Umbilical cord (tissue), 2 donors: Measurements from ENCODE around the gene FZD2. TPM values are rescaled to one million over a fixed set of nuclear protein-coding genes. Genes with fewer than 3 reads are reported as not detected.

ENCODE experiments used
- DNase-seq: peaks from one replicate; pipeline ENCODE4 v3.0.0-alpha.2; 2015; ENCODE audit warnings: low spot score
- total RNA-seq: library from RNA; depleted of rRNA; stranded (reverse); fragments of >200 nt; gene quantifications from one replicate; pipeline ENCODE4 v1.2.3, GENCODE V29; 2014; ENCODE audit warnings: low replicate concordance; ENCODE audit not compliant: insufficient read depth

Gene FZD2
- total RNA-seq, 1 donor from 2014 or later, result 19.5 TPM

DNA sequence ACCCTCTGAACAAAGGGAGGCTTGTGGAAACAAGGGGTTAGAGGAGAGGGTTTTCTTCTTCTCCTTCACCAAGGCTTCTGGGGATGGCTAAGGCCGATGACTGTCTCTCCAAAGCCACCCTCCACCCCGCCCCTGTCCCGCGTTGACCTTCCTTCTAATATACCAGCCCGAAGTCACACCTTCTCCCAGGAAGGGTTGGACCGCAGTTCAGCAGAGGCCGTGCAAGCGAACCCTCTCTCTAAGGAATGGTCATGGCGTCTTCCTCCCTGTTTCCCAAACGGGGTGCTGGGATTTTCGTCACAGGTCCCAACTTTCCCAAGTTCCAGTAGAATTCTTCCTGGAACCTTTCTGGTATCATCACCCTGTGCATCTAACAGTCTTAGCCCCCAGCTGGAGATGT lies 49.4 kb downstream of the FZD2 start:
- DNase-seq, result no peak

DNA sequence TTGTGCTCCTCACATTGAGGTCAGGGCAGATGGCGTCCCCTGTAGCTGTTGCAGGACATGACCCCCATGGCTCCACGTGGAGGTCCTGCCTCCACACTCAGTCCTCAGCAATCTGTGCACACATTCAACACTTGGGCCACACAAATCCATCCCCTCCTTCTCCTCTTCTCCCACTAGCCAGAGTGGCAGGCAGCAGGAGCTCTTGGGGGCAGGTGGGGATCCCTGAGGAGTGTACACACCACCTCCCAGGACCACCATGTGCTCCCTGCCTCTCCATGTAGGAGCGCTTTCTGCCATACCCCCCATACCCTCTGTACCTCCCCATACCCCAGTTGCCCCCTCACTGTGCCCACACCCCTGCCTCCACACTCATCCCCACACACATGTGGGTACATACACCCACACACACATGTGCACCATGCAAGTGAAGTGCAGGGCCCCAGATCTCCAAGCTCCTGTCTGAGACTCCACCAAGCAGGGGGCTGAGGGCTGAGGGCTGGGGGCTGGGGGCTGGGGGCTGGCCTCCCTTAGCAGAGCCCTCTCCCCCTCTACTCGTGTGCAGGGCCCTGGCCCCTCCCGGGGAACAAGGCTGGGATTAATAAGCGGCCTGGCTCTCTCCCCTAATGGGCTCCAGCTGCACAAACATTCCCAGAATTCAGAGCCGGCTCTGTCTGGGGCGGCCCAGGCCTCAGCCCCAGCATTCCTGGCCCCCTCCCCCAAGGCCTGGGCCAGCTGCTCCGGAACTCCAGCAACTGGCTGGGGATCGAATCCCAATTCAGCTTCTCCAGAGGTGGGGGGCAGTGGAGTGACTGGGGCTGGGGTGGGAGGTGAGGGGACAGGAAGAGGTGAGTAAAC lies 50.8 kb downstream of the FZD2 start:
- peak; percentile 74 for DNase-seq

DNA sequence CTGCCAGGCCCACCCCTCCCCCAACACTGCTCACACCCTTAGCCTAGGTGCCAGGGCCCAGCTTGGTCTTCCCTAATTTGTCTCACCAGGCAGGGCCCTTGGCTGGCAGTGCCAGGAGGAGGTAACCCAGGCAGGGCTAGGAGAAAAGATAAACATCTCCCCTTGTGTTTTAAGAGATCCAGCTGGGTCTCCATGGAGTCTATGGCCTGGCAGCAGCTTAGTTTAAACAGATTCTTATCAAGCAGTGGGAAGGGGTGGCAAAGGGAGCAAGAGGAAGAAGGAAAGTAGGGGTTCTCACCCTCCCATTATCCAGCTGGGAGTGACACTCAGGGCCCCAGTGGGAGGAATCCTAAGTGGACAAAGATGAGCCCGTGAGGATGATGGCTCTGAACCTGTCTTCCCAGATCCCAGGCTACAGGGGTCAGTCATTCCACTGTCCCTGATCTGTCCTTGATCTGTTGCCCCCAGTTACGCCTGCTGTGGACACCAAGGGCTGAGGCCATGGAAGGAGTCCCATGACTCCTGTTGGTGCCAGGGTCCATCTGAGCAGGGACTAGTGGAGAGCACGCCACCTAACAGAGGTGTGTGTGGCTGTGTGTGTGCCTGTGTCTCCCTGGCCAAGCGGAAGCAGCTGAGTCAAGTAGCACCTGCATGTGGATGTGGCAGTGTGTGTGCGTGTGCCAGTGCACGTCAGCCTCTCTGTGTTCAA lies 51.6 kb downstream of the FZD2 start:
- DNase-seq, result no peak

DNA sequence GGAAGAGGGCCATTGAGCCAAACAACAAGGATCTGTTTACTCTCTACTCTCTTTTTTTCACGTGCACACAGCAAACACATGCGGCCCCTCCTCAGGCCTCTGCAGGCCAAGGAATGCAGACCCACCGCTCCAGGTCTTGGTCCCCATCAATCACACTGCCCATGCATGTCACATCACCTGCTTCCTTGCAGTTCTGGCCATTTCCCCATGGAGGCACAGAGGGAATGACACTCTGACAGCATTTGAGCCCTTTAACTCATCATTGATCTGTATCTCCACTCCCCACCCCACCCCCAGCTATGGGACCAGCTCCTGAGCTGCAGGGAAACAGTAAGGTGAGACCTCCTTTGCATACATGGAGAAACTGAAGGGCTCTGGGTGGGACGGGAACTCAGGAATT lies 53.0 kb downstream of the FZD2 start:
- DNase-seq, result no peak

Other genes with a start within 250 kb of the FZD2 start
- gene RUNDC3A, start 248.9 kb upstream of the FZD2 start, total RNA-seq, result 17.3 TPM
- gene SLC25A39, start 232.7 kb upstream of the FZD2 start, total RNA-seq, result 89.8 TPM
- 208 TPM for gene GRN, start 212.2 kb upstream of the FZD2 start, total RNA-seq
- gene FAM171A2, start 193.6 kb upstream of the FZD2 start, total RNA-seq, result 16.4 TPM
- gene ITGA2B, start 167.8 kb upstream of the FZD2 start, total RNA-seq, result 4.3 TPM
- gene GPATCH8, start 54.1 kb upstream of the FZD2 start, total RNA-seq, result 28.2 TPM
- 8.9 TPM for gene MEIOC, start 99.0 kb downstream of the FZD2 start, total RNA-seq
- 31.1 TPM for gene CCDC43, start 132.3 kb downstream of the FZD2 start, total RNA-seq
- gene DBF4B, start 151.2 kb downstream of the FZD2 start, total RNA-seq, result 5.1 TPM
- gene ADAM11, start 201.5 kb downstream of the FZD2 start, total RNA-seq, result 1.4 TPM